Left hindlimb (tissue), 1 donor: ENCODE measurements around the gene CHRNE.
"Not testable (repeated sequence)": the region's sequence is repeated elsewhere in the genome, so short reads cannot be mapped to it uniquely, and the experiment has no call there.

ENCODE experiments used
- DNase-seq: peaks from one replicate; pipeline ENCODE4 v3.0.0-alpha.2; 2018

Gene CHRNE

DNA sequence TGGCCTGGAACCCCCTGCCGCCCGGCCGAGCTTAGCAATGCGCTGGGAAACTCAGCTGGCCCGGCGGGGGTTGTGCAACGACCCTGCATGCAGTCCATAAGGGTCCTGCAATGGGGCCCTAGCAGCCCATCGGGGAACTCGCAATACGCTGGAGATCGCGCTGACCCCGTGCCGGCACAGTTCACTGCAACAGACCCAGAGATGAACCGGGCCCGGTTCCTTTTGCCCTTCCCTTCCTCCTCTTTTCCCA is 36.6 kb upstream of the CHRNE start:
- no peak for DNase-seq

- DNase-seq: no peak
Measured at GRCh38 chr17:4938688-4939545, 36.0 kb upstream of the CHRNE start.

- DNase-seq: no peak
Measured at GRCh38 chr17:4938069-4938491, 35.2 kb upstream of the CHRNE start.

- no peak for DNase-seq
Measured at GRCh38 chr17:4937553-4937952, 34.7 kb upstream of the CHRNE start.

DNA sequence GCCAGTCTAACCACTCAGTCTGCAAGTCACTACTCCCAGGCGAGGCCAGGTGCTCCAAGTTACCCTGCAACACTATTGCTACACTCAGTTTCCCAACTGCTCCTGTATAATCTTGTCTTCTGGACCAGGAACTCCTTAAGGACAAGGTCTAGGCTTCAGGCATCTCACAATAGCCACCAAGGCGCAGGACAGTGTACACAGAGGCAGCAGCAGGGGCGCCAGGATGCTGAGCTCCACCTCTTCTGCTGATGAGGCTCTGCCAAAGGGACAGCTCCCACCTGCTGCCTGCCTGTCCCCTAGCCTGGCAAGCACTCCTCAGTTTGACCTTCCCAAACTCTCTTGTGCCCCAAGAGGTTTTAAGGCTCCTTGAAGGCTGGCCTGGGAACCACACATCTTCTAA is 33.5 kb upstream of the CHRNE start:
- DNase-seq: no peak

- DNase-seq: no peak
Measured at GRCh38 chr17:4935650-4936049, 32.8 kb upstream of the CHRNE start.

GRCh38 chr17:4934173-4934979 is 31.5 kb upstream of the CHRNE start:
- no peak for DNase-seq

DNA sequence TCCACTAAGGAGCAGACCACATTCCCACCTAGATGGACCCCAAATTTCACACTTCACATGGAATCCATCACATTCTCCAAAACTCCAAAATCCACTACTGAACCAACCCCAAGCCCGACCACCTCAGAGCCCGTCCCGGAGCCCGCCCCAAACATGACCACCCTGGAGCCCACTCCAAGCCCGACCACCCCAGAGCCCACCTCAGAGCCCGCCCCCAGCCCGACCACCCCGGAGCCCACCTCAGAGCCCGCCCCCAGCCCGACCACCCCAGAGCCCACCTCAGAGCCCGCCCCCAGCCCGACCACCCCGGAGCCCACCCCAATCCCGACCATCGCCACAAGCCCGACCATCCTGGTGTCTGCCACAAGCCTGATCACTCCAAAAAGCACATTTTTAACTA is 30.7 kb upstream of the CHRNE start:
- DNase-seq: no peak

DNA sequence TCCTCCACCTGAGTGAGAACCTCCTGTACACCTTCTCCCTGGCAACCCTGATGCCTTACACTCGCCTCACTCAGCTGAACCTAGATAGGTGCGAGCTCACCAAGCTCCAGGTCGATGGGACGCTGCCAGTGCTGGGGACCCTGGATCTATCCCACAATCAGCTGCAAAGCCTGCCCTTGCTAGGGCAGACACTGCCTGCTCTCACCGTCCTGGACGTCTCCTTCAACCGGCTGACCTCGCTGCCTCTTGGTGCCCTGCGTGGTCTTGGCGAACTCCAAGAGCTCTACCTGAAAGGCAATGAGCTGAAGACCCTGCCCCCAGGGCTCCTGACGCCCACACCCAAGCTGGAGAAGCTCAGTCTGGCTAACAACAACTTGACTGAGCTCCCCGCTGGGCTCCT is 29.9 kb upstream of the CHRNE start:
- DNase-seq: no peak

DNA sequence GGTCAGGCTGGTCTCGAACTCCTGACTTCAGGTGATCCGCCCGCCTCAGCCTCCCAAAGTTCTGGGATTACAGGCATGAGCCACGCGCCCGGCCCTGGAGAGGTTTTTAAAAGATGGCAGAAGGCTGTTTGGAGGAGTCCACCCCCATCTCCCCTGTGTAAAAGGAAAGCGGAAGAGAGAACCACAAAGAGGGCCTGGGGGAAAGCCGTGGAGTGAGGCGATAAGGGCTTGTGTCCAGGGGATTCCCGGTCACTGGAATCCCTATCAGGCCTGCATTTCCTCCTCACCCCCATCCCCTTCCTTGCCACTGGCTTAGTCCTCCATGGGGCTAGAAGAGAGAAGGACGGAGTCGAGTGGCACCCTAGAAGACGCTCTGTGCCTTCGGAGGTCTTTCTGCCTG is 29.1 kb upstream of the CHRNE start, which contains the start of gene GP1BA:
Gene GP1BA, plus strand, starts transcription at position 315 of the 400 bp plus-strand sequence. CDS start 328 bp downstream, outside the sequence.
- DNase-seq: no peak

- DNase-seq: no peak
Measured at GRCh38 chr17:4928881-4929280, 26.0 kb upstream of the CHRNE start.

DNA sequence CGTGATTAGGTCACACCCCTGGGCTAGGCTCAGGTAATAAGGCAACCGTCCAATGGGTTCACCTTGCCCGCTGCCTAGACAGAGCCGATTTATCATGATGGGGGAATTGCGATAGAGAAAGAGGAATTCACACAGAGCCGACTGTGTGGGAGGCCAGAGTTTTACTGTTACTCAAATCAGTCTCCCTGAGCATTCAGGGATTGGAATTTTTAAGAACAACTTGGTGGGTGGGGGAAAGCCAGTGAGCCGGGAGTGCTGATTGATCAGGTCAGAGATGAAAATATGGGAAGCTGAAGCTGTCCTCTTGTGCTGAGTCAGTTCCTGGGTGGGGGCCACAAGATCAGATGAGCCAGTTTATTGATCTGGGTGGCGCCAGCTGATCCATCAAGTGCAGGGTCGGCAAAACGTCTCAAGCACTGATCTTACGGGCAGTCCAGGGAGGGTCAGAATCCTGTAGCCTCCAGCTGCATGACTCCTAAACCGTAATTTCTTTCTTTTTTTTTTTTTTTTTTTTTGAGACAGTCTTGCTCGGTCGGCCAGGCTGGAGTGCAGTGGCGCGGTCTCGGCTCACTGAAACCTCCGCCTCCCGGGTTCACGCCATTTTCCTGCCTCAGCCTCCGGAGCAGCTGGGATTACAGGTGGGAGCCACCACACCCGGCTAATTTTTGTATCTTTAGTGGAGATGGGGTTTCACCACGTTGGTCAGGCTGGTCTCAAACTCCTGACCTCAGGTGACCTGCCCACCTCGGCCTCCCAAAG is 23.9 kb upstream of the CHRNE start:
- DNase-seq: not testable (repeated sequence)

DNA sequence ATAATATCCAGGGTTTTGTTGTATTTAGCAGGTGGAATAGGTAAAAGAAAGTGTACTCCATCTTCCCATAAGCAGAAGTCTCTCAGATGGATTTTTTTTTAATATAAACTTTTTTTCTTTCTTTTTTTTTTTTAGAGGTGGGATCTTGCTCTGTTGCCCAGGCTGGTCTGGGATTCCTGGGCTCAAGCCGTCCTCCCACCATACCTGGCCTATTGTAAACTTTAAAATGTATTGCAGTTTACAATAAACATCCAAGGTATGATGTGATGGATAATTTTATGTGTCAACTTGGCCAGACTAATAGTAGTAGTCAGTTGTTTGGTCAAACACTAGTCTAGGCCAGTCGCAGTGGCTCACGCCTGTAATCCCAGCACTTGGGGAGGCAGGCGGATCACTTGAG is 18.4 kb upstream of the CHRNE start:
- no peak for DNase-seq

DNA sequence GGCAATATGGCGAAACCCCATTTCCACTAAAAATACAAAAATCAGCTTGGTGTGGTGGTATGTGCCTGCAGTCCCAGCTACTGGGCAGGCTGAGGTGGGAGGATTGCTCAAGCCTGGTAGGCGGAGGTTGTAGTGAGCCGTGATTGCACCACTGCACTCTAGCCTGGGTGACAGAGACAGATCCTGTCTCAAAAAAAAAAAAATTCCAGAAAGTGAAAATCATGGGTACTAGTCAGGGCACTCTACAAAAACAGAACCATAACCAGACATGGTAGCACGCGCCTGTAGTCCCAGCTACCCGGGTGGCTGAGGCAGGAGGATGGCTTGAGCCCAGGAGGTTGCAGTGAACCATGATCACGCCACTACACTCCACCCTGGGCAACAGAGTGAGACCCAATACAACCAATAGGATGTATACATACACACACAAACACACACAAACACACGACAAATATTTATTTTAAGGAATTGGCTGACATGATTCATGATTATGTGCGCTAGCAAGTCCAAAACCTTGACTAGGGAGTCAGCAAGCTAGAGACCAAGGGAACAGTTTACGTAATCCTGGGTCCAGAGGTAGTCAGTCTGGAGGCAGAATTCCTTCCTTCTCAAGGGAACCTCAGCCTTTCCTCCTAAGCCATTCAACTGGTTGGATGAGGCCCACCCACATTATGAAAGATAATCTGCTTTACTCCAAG is 17.6 kb upstream of the CHRNE start:
- DNase-seq: no peak

GRCh38 chr17:4919511-4920047 is 16.7 kb upstream of the CHRNE start:
- no peak for DNase-seq

DNA sequence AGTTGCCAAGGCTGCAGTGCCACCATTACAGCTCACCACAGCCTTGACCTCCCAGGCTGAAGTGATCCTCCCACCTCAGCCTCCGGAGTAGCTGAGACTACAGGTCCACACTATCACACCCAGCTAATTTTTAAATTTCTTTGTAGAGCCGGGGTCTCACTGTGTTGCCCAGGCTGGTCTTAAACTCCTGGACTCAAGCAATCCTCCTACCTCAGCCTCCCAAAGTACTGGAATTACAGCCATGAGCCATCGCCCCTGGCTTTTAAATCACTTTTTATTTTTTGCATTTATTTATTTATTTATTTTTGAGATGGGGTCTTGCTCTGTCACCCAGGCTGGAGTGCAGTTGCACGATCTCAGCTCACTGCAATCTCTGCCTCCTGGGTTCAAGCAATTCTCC is 11.7 kb upstream of the CHRNE start:
- DNase-seq: not testable (repeated sequence)

GRCh38 chr17:4913994-4914393 is 11.1 kb upstream of the CHRNE start:
- DNase-seq: no peak

DNA sequence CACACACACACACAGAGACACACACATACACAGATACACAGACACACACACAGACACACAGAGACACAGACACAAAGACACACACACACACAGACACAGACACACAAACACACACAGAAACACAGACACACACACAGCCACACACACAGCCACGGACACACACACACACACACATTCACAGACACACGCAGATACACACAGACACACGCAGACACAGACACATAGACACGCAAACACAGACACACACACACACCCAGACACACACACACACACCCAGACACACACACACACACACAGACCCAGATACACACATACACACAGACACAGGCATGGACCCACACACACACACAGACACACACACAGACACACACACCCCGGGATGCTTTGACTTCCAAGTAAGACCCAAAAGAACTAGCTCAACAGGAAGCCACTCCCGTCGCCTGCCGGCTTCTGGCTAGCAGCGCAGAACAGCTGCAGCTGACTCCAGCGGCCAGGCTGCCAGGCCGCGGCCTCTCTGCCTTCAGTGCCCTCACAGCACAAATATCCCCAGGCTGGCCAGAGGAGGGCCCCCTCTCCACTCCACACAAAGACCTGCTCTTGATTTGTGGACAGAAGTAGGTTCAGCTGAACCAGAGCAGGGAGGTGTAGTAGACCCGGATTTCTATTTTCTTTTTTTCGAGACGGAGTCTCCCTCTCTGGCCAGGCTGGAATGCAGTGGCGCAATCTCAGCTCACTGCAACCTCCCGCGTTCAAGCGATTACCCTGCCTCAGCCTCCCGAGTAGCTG is 6.0 kb upstream of the CHRNE start:
- peak; percentile 94 for DNase-seq

DNA sequence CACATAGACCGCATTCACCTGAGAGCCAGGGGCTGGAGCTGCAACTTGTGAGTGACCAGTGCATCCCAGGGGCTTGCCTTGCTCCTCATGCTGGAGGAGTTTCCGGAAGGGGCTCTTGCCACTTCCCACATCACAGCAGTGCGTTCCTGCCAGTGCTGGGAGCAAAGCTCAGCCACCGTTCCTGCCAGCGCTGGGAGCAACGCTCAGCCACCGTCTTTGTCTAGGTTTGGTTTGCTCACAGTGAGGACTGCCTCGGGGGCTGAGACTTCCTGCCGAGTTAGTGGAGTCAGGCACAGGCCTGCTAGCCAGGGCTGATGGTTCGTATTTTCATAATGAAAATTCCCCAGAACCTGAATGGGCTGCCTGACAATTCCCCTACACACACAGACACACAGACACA is 5.4 kb upstream of the CHRNE start:
- peak; percentile 45 for DNase-seq

GRCh38 chr17:4906642-4907041 is 3.7 kb upstream of the CHRNE start:
- DNase-seq: not testable (repeated sequence)

DNA sequence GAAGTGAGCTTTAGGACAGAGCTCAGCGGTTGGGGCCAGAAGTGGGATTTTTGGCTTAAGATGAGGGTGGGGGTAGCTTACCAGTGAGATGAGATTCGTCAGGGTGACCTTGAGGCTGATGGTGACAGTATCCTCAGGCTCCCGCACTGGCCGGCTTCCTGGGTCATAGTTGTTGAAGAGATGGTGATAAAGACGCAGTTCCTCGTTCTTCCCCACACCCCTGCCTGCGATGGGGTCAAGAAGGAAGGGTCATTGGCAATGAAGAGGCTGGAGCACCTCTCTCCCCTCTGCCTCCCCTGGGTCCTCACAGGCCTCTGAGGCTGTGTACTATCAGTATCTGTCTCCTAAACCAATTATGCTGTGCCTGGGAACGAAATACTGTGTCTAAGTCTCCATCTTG is 358 bp downstream of the CHRNE start:
- DNase-seq: no peak
